ENCODE measurements around the gene GRID2. TPM values are rescaled to one million over a fixed set of nuclear protein-coding genes. Genes with fewer than 3 reads are reported as not detected.
"Not testable (repeated sequence)": the region's sequence is repeated elsewhere in the genome, so short reads cannot be mapped to it uniquely, and the experiment has no call there.

GRID2 gene
- total and polyA plus RNA-seq, 8 donors: 0.14 to 0.36 (median 0.22) TPM

DNA sequence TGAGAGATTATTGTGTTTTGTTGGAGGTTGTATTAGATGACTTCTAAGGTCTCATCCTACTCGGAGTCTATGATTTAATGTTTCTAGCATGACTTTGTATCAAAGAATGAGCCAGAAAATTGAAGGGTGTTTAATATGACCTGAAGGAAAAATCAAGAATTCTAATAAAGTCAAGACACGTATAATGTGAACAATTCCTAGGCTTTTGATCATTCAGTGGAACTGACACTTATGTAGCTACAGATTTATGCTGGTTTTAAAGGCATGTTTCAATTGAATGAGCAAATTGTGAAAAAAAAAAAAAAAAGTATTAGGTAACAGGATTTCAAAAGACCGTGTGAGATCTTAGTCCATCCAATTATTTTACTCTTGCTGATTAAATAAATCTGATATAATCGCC lies 64.9 kb downstream of the GRID2 start:
- no peak overlapping the region for H3K27ac ChIP-seq
- H3K36me3 ChIP-seq: no peaks in the 10 kb centered on the region
- ATAC-seq: no peak
- intact Hi-C loops (cut with DNase I): no loop called here
- no peak for DNase-seq
- no peaks in the 10 kb centered on the region for H3K4me1 ChIP-seq
- no peaks in the 10 kb centered on the region for H3K9me3 ChIP-seq
- no peak overlapping the region for H3K4me3 ChIP-seq
- TF ChIP-seq, protein P1, sequence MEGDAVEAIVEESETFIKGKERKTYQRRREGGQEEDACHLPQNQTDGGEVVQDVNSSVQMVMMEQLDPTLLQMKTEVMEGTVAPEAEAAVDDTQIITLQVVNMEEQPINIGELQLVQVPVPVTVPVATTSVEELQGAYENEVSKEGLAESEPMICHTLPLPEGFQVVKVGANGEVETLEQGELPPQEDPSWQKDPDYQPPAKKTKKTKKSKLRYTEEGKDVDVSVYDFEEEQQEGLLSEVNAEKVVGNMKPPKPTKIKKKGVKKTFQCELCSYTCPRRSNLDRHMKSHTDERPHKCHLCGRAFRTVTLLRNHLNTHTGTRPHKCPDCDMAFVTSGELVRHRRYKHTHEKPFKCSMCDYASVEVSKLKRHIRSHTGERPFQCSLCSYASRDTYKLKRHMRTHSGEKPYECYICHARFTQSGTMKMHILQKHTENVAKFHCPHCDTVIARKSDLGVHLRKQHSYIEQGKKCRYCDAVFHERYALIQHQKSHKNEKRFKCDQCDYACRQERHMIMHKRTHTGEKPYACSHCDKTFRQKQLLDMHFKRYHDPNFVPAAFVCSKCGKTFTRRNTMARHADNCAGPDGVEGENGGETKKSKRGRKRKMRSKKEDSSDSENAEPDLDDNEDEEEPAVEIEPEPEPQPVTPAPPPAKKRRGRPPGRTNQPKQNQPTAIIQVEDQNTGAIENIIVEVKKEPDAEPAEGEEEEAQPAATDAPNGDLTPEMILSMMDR (IDR thresholded peaks at IDR 0.05): no peak
- H3K27me3 ChIP-seq: no peaks in the 10 kb centered on the region

DNA sequence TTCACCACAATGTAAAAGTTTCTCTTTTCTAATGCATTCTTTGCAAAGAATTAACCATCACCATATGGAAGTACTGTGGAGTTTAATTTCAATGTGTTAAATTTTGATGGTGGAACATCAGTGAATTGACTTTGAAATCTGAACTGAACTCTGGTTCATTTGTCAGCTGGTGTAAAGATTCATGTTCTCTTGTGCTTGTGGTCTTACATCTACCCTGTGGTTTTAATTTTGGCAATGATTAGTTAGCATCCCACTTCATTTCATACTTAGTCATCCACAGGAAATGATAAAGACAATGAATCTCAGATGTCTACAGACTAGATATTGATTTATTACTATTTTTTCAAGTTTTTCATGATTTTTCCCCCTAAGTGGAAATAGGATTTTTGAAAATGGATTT lies 77.8 kb downstream of the GRID2 start:
- intact Hi-C loops (cut with DNase I): no loop called here
- no peak for ATAC-seq
- TF ChIP-seq, protein P1 (IDR thresholded peaks at IDR 0.05): no peak

DNA sequence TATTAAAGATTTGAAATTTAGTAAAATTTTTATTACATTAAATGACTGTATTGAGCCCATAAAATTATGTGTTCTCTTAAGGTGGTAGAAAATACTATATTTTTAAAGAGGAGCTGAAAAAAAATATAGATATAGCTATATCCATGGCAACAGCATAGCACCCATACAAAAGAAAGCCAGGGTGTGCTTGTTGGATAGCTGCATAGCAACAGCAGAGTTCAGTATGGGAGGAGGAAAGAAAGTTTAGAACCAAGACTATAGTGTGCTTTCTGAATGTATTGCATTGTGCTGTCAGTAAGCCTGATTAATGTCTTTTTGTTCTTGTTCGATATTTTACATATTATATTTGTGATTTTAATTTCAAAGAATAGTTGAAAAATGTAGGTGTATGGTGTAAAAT lies 78.4 kb downstream of the GRID2 start:
- Histone ChIP-seq H3K27me3 (no peaks in the 10 kb centered on the region), H3K27ac (no peak overlapping the region), H3K36me3 (no peaks in the 10 kb centered on the region), H3K9me3 (peaks cover 0 to 3% of the 10 kb centered on the region in 2 donors), H3K4me3 (no peak overlapping the region), H3K4me1 (no peaks in the 10 kb centered on the region)
- intact Hi-C loops (cut with DNase I): no loop called here
- TF ChIP-seq, protein P1 (IDR thresholded peaks at IDR 0.05): no peak
- DNase-seq (no peak), ATAC-seq (no peak)

More for the DNA sequence above, 77.8 kb downstream of the GRID2 start:
- no peaks in the 10 kb centered on the region for H3K27me3 ChIP-seq
- no peak overlapping the region for H3K4me3 ChIP-seq
- no peaks in the 10 kb centered on the region for H3K4me1 ChIP-seq
- no peak overlapping the region for H3K27ac ChIP-seq
- no peaks in the 10 kb centered on the region for H3K36me3 ChIP-seq
- peaks cover 0 to 6% of the 10 kb centered on the region in 2 donors for H3K9me3 ChIP-seq
- no peak for DNase-seq

DNA sequence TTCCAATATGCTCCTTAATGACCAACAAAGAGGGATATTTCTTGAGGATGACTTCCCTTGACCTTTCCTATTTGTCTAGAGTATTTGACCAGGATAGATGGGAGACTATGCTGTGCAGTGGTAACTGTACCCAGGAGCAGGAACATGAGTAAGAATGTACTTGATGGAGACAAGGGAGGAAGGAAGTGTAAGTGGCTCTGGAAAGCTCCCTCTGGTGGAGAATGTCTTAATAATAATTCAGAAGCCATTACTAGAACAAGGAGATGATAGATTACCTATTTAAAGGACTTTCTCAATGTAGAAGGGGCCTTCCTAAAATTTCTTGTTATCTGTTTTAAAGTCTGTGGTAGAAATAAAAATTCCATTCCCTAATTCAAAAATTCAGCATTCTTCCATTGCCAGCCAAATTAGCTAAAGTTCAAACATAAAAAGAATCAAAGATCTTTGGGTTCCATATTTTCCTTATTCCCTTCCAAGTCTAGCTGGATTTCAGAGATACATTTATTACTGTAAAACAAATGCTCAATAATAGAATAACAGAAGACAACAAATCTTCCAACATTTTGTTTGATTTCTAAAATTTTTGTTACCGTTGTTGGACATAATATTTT lies 83.8 kb downstream of the GRID2 start:
- no peak overlapping the region for H3K4me3 ChIP-seq
- peak; percentile 77 for ATAC-seq
- H3K27me3 ChIP-seq: no peaks in the 10 kb centered on the region
- intact Hi-C loops (cut with DNase I): no loop called here
- H3K36me3 ChIP-seq: no peaks in the 10 kb centered on the region
- peak in 2 of 4 donors; percentile 9 to 39 for DNase-seq
- no peak overlapping the region for H3K27ac ChIP-seq
- no peaks in the 10 kb centered on the region for H3K9me3 ChIP-seq
- TF ChIP-seq, protein P1 (IDR thresholded peaks at IDR 0.05): peak; percentile 17 to 43
- H3K4me1 ChIP-seq: no peaks in the 10 kb centered on the region

- TF ChIP-seq, protein P1 (IDR thresholded peaks at IDR 0.05): no peak
- DNase-seq: no peak
- no peak for ATAC-seq
- H3K9me3 ChIP-seq: no peaks in the 10 kb centered on the region
- H3K4me1 ChIP-seq: no peaks in the 10 kb centered on the region
- H3K4me3 ChIP-seq: no peak overlapping the region
- no peak overlapping the region for H3K27ac ChIP-seq
- H3K27me3 ChIP-seq: no peaks in the 10 kb centered on the region
- intact Hi-C loops (cut with DNase I): no loop called here
- H3K36me3 ChIP-seq: no peaks in the 10 kb centered on the region
Measured at GRCh38 chr4:92399032-92399431, 95.3 kb downstream of the GRID2 start.

GRCh38 chr4:92403525-92403924 lies 99.8 kb downstream of the GRID2 start:
- H3K27me3 ChIP-seq; DNase-seq; H3K27ac ChIP-seq; H3K4me1 ChIP-seq; H3K4me3 ChIP-seq; intact Hi-C loops (cut with DNase I); ATAC-seq; H3K9me3 ChIP-seq; H3K36me3 ChIP-seq: not testable (repeated sequence)

Data from left lung (tissue), 10 donors.